Karpas-422 (cell line): Measurements from ENCODE around the gene EIF4A3. TPM values are rescaled to one million over a fixed set of nuclear protein-coding genes. Genes with fewer than 3 reads are reported as not detected.

Experiments
- DNase-seq: peaks from one replicate; pipeline ENCODE4 v3.0.0-alpha.2; 2015
- H2AFZ ChIP-seq: fragments of 200-600 bp; sonication (generic); 2 replicates; pipeline ENCODE4 v1.6.1; 2014; ENCODE audit warnings: antibody characterized with exemption, low read length, mixed read lengths
- H3K27ac ChIP-seq: fragments of 200-600 bp; sonication (generic); 2 replicates; pipeline ENCODE4 v1.5.1; 2014; ENCODE audit warnings: mild to moderate bottlenecking, low read length, moderate library complexity
- H3K27me3 ChIP-seq: fragments of 200-600 bp; sonication (generic); 2 replicates; pipeline ENCODE4 v1.6.1; 2014; ENCODE audit warnings: low read length, mixed read lengths
- H3K36me3 ChIP-seq: fragments of 200-600 bp; sonication (generic); 2 replicates; pipeline ENCODE4 v1.6.1; 2014; ENCODE audit warnings: low read length, mixed read lengths; ENCODE audit not compliant: insufficient read depth
- H3K4me1 ChIP-seq: fragments of 200-600 bp; sonication (generic); 2 replicates; pipeline ENCODE4 v1.6.1; 2014; ENCODE audit warnings: mild to moderate bottlenecking, low read length, mixed read lengths
- H3K4me2 ChIP-seq: fragments of 200-600 bp; sonication (generic); 2 replicates; pipeline ENCODE4 v1.6.1; 2014; ENCODE audit warnings: low read length, low read depth, mild to moderate bottlenecking; ENCODE audit not compliant: poor library complexity, severe bottlenecking
- H3K4me3 ChIP-seq: fragments of 200-600 bp; sonication (generic); 2 replicates; pipeline ENCODE4 v1.5.1; 2014; ENCODE audit warnings: mild to moderate bottlenecking, antibody characterized with exemption, low read length, mixed read lengths
- H3K79me2 ChIP-seq: fragments of 200-600 bp; sonication (generic); 2 replicates; pipeline ENCODE4 v1.6.1; 2014; ENCODE audit warnings: mild to moderate bottlenecking, low read length, mixed read lengths
- H3K9ac ChIP-seq: fragments of 200-600 bp; sonication (generic); 2 replicates; pipeline ENCODE4 v1.6.0; 2014; ENCODE audit warnings: low read length
- H3K9me2 ChIP-seq: fragments of 200-600 bp; sonication (generic), shearing (Covaris generic); replicated peaks from 2 replicates; pipeline ENCODE4 v1.6.0; 2014; ENCODE audit warnings: mild to moderate bottlenecking, low read length, moderate library complexity; ENCODE audit not compliant: insufficient read depth
- H3K9me3 ChIP-seq: fragments of 300-700, 200-600 bp; sonication (generic); 2 replicates; pipeline ENCODE4 v1.6.1; 2014; ENCODE audit warnings: low read length, mixed read lengths
- H4K20me1 ChIP-seq: fragments of 200-600 bp; sonication (generic); 2 replicates; pipeline ENCODE4 v1.6.1; 2014; ENCODE audit warnings: mild to moderate bottlenecking, antibody characterized with exemption, low read length, low read depth; ENCODE audit not compliant: insufficient read depth
- total RNA-seq: library from RNA; depleted of rRNA; stranded (reverse); fragments of >200 nt; shearing (Covaris generic); gene quantifications from 2 replicates; pipeline ENCODE4 v1.2.3, GENCODE V29; 2014; ENCODE audit warnings: low replicate concordance

EIF4A3 gene
- total RNA-seq, 1 experiment from 2014 or later: 90.7 TPM

- Histone ChIP-seq H3K4me3 (no peak overlapping the region), H3K4me2 (no peak overlapping the region), H3K9me2 (no peaks in the 10 kb centered on the region), H4K20me1 (no peaks in the 10 kb centered on the region; the same call in 1 of the 2 replicates), H3K36me3 (no peaks in the 10 kb centered on the region), H3K9ac (no peak overlapping the region), H3K27ac (no peak overlapping the region), H2AFZ (no peak overlapping the region), H3K9me3 (no peaks in the 10 kb centered on the region), H3K27me3 (no peaks in the 10 kb centered on the region), H3K79me2 (no peaks in the 10 kb centered on the region), H3K4me1 (no peaks in the 10 kb centered on the region)
- no peak for DNase-seq
These were observed 34.5 kb upstream of the EIF4A3 start for GRCh38 chr17:80181431-80181830.

GRCh38 chr17:80180192-80180591 is 33.3 kb upstream of the EIF4A3 start:
- no peak overlapping the region for H3K27ac ChIP-seq
- no peak overlapping the region for H3K4me3 ChIP-seq
- H3K9ac ChIP-seq: no peak overlapping the region
- H3K4me1 ChIP-seq: no peaks in the 10 kb centered on the region
- DNase-seq: no peak
- no peak overlapping the region for H2AFZ ChIP-seq
- no peaks in the 10 kb centered on the region for H3K9me2 ChIP-seq
- no peaks in the 10 kb centered on the region for H3K36me3 ChIP-seq
- no peaks in the 10 kb centered on the region for H3K27me3 ChIP-seq
- no peaks in the 10 kb centered on the region; the same call in 1 of the 2 replicates for H4K20me1 ChIP-seq
- no peak overlapping the region for H3K4me2 ChIP-seq
- H3K9me3 ChIP-seq: no peaks in the 10 kb centered on the region
- no peaks in the 10 kb centered on the region for H3K79me2 ChIP-seq

GRCh38 chr17:80177986-80178595 is 31.2 kb upstream of the EIF4A3 start:
- no peaks in the 10 kb centered on the region for H3K79me2 ChIP-seq
- H3K4me1 ChIP-seq: no peaks in the 10 kb centered on the region
- H3K9ac ChIP-seq: no peak overlapping the region
- H3K4me3 ChIP-seq: no peak overlapping the region
- no peak for DNase-seq
- H3K9me2 ChIP-seq: no peaks in the 10 kb centered on the region
- H3K4me2 ChIP-seq: no peak overlapping the region
- H3K36me3 ChIP-seq: no peaks in the 10 kb centered on the region
- no peaks in the 10 kb centered on the region for H3K27me3 ChIP-seq
- H2AFZ ChIP-seq: no peak overlapping the region
- no peak overlapping the region for H3K27ac ChIP-seq
- no peaks in the 10 kb centered on the region for H3K9me3 ChIP-seq
- no peaks in the 10 kb centered on the region; the same call in 1 of the 2 replicates for H4K20me1 ChIP-seq

- Histone ChIP-seq H3K4me1 (no peaks in the 10 kb centered on the region), H2AFZ (no peak overlapping the region), H3K9me2 (no peaks in the 10 kb centered on the region), H3K4me3 (no peak overlapping the region), H3K9me3 (no peaks in the 10 kb centered on the region), H4K20me1 (no peaks in the 10 kb centered on the region; the same call in 1 of the 2 replicates), H3K9ac (no peak overlapping the region), H3K27me3 (no peaks in the 10 kb centered on the region), H3K36me3 (no peaks in the 10 kb centered on the region), H3K4me2 (no peak overlapping the region), H3K27ac (no peak overlapping the region), H3K79me2 (no peaks in the 10 kb centered on the region)
- DNase-seq: no peak
These were observed 29.8 kb upstream of the EIF4A3 start for GRCh38 chr17:80176757-80177156.

GRCh38 chr17:80173916-80174315 is 27.0 kb upstream of the EIF4A3 start:
- H3K27ac ChIP-seq: no peak overlapping the region
- H2AFZ ChIP-seq: no peak overlapping the region
- H3K27me3 ChIP-seq: no peaks in the 10 kb centered on the region
- H3K36me3 ChIP-seq: no peaks in the 10 kb centered on the region
- no peaks in the 10 kb centered on the region for H4K20me1 ChIP-seq
- no peaks in the 10 kb centered on the region for H3K79me2 ChIP-seq
- H3K4me1 ChIP-seq: no peaks in the 10 kb centered on the region
- H3K9ac ChIP-seq: no peak overlapping the region
- H3K4me3 ChIP-seq: no peak overlapping the region
- DNase-seq: no peak
- no peak overlapping the region for H3K4me2 ChIP-seq
- H3K9me2 ChIP-seq: no peaks in the 10 kb centered on the region
- H3K9me3 ChIP-seq: no peaks in the 10 kb centered on the region

- Histone ChIP-seq H3K9me3 (no peaks in the 10 kb centered on the region), H3K9me2 (no peaks in the 10 kb centered on the region)
These were observed 26.2 kb upstream of the EIF4A3 start for GRCh38 chr17:80173126-80173525.

GRCh38 chr17:80171681-80172080 is 24.8 kb upstream of the EIF4A3 start:
- H3K9ac ChIP-seq: no peak overlapping the region
- no peak overlapping the region for H2AFZ ChIP-seq
- H3K4me1 ChIP-seq: no peaks in the 10 kb centered on the region
- H3K36me3 ChIP-seq: no peaks in the 10 kb centered on the region
- no peaks in the 10 kb centered on the region for H3K9me3 ChIP-seq
- H3K27me3 ChIP-seq: no peaks in the 10 kb centered on the region
- H3K27ac ChIP-seq: no peak overlapping the region
- no peaks in the 10 kb centered on the region for H3K79me2 ChIP-seq
- DNase-seq: no peak
- no peaks in the 10 kb centered on the region for H3K9me2 ChIP-seq
- H3K4me3 ChIP-seq: no peak overlapping the region
- H4K20me1 ChIP-seq: no peaks in the 10 kb centered on the region
- H3K4me2 ChIP-seq: no peak overlapping the region

More at GRCh38 chr17:80173126-80173525, 26.2 kb upstream of the EIF4A3 start:
- no peak overlapping the region for H3K4me2 ChIP-seq
- DNase-seq: no peak
- no peak overlapping the region for H3K4me3 ChIP-seq
- H3K4me1 ChIP-seq: no peaks in the 10 kb centered on the region
- no peak overlapping the region for H3K9ac ChIP-seq
- H2AFZ ChIP-seq: no peak overlapping the region
- no peaks in the 10 kb centered on the region for H3K27me3 ChIP-seq
- H3K79me2 ChIP-seq: no peaks in the 10 kb centered on the region
- no peaks in the 10 kb centered on the region for H3K36me3 ChIP-seq
- no peaks in the 10 kb centered on the region for H4K20me1 ChIP-seq
- no peak overlapping the region for H3K27ac ChIP-seq

- Histone ChIP-seq H3K36me3 (no peaks in the 10 kb centered on the region), H3K4me3 (no peak within 1 kb of the TSS), H3K79me2 (no peaks in the 10 kb centered on the region), H3K27me3 (no peaks in the 10 kb centered on the region), H4K20me1 (no peaks in the 10 kb centered on the region), H2AFZ (no peak within 1 kb of the TSS), H3K9me2 (no peaks in the 10 kb centered on the region), H3K9me3 (no peaks in the 10 kb centered on the region), H3K4me2 (no peak within 1 kb of the TSS), H3K27ac (no peak within 1 kb of the TSS), H3K4me1 (no peaks in the 10 kb centered on the region), H3K9ac (no peak within 1 kb of the TSS)
- DNase-seq: no peak
These were observed 23.0 kb upstream of the EIF4A3 start, which contains the start of gene CARD14 for GRCh38 chr17:80169784-80170500. Gene CARD14, plus strand, starts transcription at chr17:80170030. Its CDS starts 11,409 bp downstream, at chr17:80181439.
